Activated CD8-positive, alpha-beta memory T cell treated with anti-CD3 and anti-CD28 coated beads, Interleukin-2, amount 10 ng/mL, durations not matched to agents 7 days and 5 days (primary cell): ENCODE data around the gene CLDN15. TPM values are rescaled to one million over a fixed set of nuclear protein-coding genes. Genes with fewer than 3 reads are reported as not detected.

Experiments
- ATAC-seq: fragments of 150-1000 bp; cut with Tn5 transposase; one replicate; pipeline ENCODE4 v1.10.0; 2021; ENCODE audit warnings: moderate library complexity
- CTCF ChIA-PET: fragments of 350-600 bp; sonication (Branson Sonifier 250); formaldehyde crosslinking; loops from one replicate; lab custom pipeline; 2021; ENCODE audit warnings: antibody characterized with exemption; lab: Charles Lee
- DNase-seq: peaks from one replicate; pipeline ENCODE4 v3.0.0-alpha.2; 2020
- H3K27ac Mint-ChIP-seq: one replicate; pipeline ENCODE4 v1.8.0; 2021; ENCODE audit warnings: mild to moderate bottlenecking, mixed read lengths
- H3K27me3 Mint-ChIP-seq: one replicate; pipeline ENCODE4 v1.8.0; 2021; ENCODE audit warnings: mixed read lengths
- H3K36me3 Mint-ChIP-seq: one replicate; pipeline ENCODE4 v1.8.0; 2021; ENCODE audit warnings: mild to moderate bottlenecking, mixed read lengths
- H3K4me1 Mint-ChIP-seq: one replicate; pipeline ENCODE4 v1.8.0; 2021; ENCODE audit warnings: mixed read lengths
- H3K4me3 Mint-ChIP-seq: one replicate; pipeline ENCODE4 v1.8.0; 2021; ENCODE audit warnings: mild to moderate bottlenecking, moderate library complexity, mixed read lengths
- H3K9me3 Mint-ChIP-seq: one replicate; pipeline ENCODE4 v1.8.0; 2022; ENCODE audit warnings: low read depth, mixed read lengths
- total RNA-seq, 2 experiments: library from RNA; stranded (reverse); gene quantifications; one replicate each; pipeline ENCODE4 v1.2.3, GENCODE V29; 2021

Gene CLDN15
- total RNA-seq, 2 experiments from 2014 or later = 21.6 TPM

- ATAC-seq (no peak), DNase-seq (no peak)
- Mint-ChIP-seq H3K27ac (no peak overlapping the region), H3K4me3 (no peak overlapping the region), H3K9me3 (no peaks in the 10 kb centered on the region), H3K36me3 (no peaks in the 10 kb centered on the region), H3K27me3 (peaks cover 33% of the 10 kb centered on the region), H3K4me1 (peaks cover 4% of the 10 kb centered on the region)
- CTCF ChIA-PET = no interaction called here
These were observed 39.6 kb downstream of the CLDN15 start for GRCh38 chr7:101197991-101198390.

GRCh38 chr7:101195884-101196283, 41.7 kb downstream of the CLDN15 start:
- no peaks in the 10 kb centered on the region for H3K9me3 Mint-ChIP-seq
- CTCF ChIA-PET = interaction anchor here (0.7 to 6.5 kb wide), 3 partner anchors 52 to 99 kb away, joined by 5 to 111 read pairs (median 8); no protein-coding TSS in a partner anchor

GRCh38 chr7:101189109-101189508, 48.5 kb downstream of the CLDN15 start:
- Mint-ChIP-seq H3K4me1 (peaks cover 2% of the 10 kb centered on the region), H3K9me3 (no peaks in the 10 kb centered on the region), H3K36me3 (no peaks in the 10 kb centered on the region), H3K27me3 (peaks cover 13% of the 10 kb centered on the region), H3K27ac (no peak overlapping the region), H3K4me3 (no peak overlapping the region)
- CTCF ChIA-PET = interaction anchor here (6.5 kb wide), 1 partner anchor 45 kb away, joined by 111 read pairs; no protein-coding TSS in a partner anchor
- ATAC-seq (no peak), DNase-seq (no peak)

More at GRCh38 chr7:101195884-101196283, 41.7 kb downstream of the CLDN15 start:
- Mint-ChIP-seq H3K27ac (no peak overlapping the region), H3K4me1 (peaks cover 4% of the 10 kb centered on the region), H3K4me3 (no peak overlapping the region), H3K36me3 (no peaks in the 10 kb centered on the region), H3K27me3 (peaks cover 13% of the 10 kb centered on the region)
- ATAC-seq = no peak
- no peak for DNase-seq

- ATAC-seq (no peak), DNase-seq (no peak)
- Mint-ChIP-seq H3K4me3 (no peak overlapping the region), H3K36me3 (no peaks in the 10 kb centered on the region), H3K27ac (no peak overlapping the region), H3K27me3 (peaks cover 22% of the 10 kb centered on the region), H3K9me3 (no peaks in the 10 kb centered on the region), H3K4me1 (peaks cover 3% of the 10 kb centered on the region)
- CTCF ChIA-PET = interaction anchor here (0.6 to 2.0 kb wide), 5 partner anchors 13 to 1028 kb away, joined by 3 to 6 read pairs (median 3); partner anchors contain the start of gene TRAPPC14
These were observed 50.7 kb downstream of the CLDN15 start for GRCh38 chr7:101186844-101187428.

- Mint-ChIP-seq H3K4me3 (no peak overlapping the region), H3K4me1 (peaks cover 3% of the 10 kb centered on the region), H3K9me3 (no peaks in the 10 kb centered on the region), H3K36me3 (no peaks in the 10 kb centered on the region), H3K27me3 (peaks cover 25% of the 10 kb centered on the region), H3K27ac (no peak overlapping the region)
- no peak for DNase-seq
- ATAC-seq = no peak
- CTCF ChIA-PET = interaction anchor here (0.7 to 2.0 kb wide), 5 partner anchors 12 to 1027 kb away, joined by 3 to 6 read pairs (median 3); partner anchors contain the start of gene TRAPPC14
These were observed 51.4 kb downstream of the CLDN15 start for GRCh38 chr7:101186194-101186593.

- Mint-ChIP-seq H3K27me3 (peaks cover 32% of the 10 kb centered on the region), H3K36me3 (no peaks in the 10 kb centered on the region), H3K4me1 (peaks cover 3% of the 10 kb centered on the region), H3K4me3 (no peak overlapping the region), H3K27ac (no peak overlapping the region), H3K9me3 (no peaks in the 10 kb centered on the region)
- DNase-seq (no peak), ATAC-seq (no peak)
- CTCF ChIA-PET = interaction anchor here (1.2 to 1.9 kb wide), 5 partner anchors 15 to 106 kb away, joined by 3 to 6 read pairs (median 4); no protein-coding TSS in a partner anchor
These were observed 52.3 kb downstream of the CLDN15 start for GRCh38 chr7:101185258-101185839.

Other genes starting within 250 kb of the CLDN15 start
- not detected for gene MUC17, start 217.7 kb downstream of the CLDN15 start, total RNA-seq
- gene TRIM56, start 152.3 kb downstream of the CLDN15 start, total RNA-seq = 100 to 1,000 TPM in 1 of 2 experiments, 10 to 100 TPM in 1; 68.2 to 110 TPM
- gene SERPINE1, start 110.7 kb downstream of the CLDN15 start, total RNA-seq = 1 to 10 TPM in 1 of 2 experiments, under 1 TPM in 1; 0.29 to 1.2 TPM
- gene AP1S1, start 83.3 kb downstream of the CLDN15 start, total RNA-seq = 10 to 100 TPM; 49.9 to 51.7 TPM
- under 1 TPM; 0.44 to 0.66 TPM for gene VGF, start 72.2 kb downstream of the CLDN15 start, total RNA-seq
- gene NAT16, start 57.5 kb downstream of the CLDN15 start, total RNA-seq = not detected
- gene MOGAT3, start 36.8 kb downstream of the CLDN15 start, total RNA-seq = not detected
- 10 to 100 TPM; 41.6 to 42.3 TPM for gene PLOD3, start 20.2 kb downstream of the CLDN15 start, total RNA-seq
- 10 to 100 TPM; 56.6 to 57.1 TPM for gene ZNHIT1, start 19.6 kb downstream of the CLDN15 start, total RNA-seq
- 100 to 1,000 TPM in 1 of 2 experiments, 10 to 100 TPM in 1; 86.7 to 117 TPM for gene FIS1, start 7.3 kb upstream of the CLDN15 start, total RNA-seq
- 1 to 10 TPM; 4.7 to 4.8 TPM for gene IFT22, start 84.0 kb upstream of the CLDN15 start, total RNA-seq
- not detected for gene COL26A1, start 125.1 kb upstream of the CLDN15 start, total RNA-seq